HCT116 (cell line): ENCODE results near the gene HSD17B10. TPM values are rescaled to one million over a fixed set of nuclear protein-coding genes. Genes with fewer than 3 reads are reported as not detected.

Experiments
- ATAC-seq: fragments of 200-7000 bp; cut with Tn5 transposase; 2 replicates; pipeline ENCODE4 v1.9.1; 2020; ENCODE audit warnings: mild to moderate bottlenecking, moderate library complexity
- BruUV-seq: library from RNA; stranded (reverse); fragments of 400-500 nt; replicated peaks from 2 replicates; lab custom pipeline; 2021; lab: Mats Ljungman, UMichigan
- CTCF ChIA-PET: fragments of 300-600 bp; sonication (Branson Sonifier 250); formaldehyde crosslinking; loops from one replicate; lab custom pipeline; 2021; ENCODE audit warnings: antibody characterized with exemption; lab: Charles Lee
- POLR2A ChIA-PET: fragments of 300-600, 350-600 bp; sonication (Branson Sonifier 250); formaldehyde crosslinking; loops from one replicate; lab custom pipeline; 2021; ENCODE audit warnings: antibody characterized with exemption; lab: Charles Lee
- RAD21 ChIA-PET, 2 experiments: fragments of 300-600 bp; sonication (Branson Sonifier 250); formaldehyde crosslinking; loops; one replicate each; lab custom pipeline; 2023; ENCODE audit warnings: low total read pairs in 2 of 2; ENCODE audit not compliant: uncharacterized antibody in 2 of 2, unreplicated experiment in 2 of 2, low non-redundant PET in 1 of 2; lab: Charles Lee
- DNase-seq: peaks from one replicate; pipeline ENCODE4 v3.0.0-alpha.2; 2010; ENCODE audit warnings: low read depth, low spot score
- H2AFZ ChIP-seq: fragments of 200-600 bp; shearing (Covaris generic), sonication (generic); 2 replicates; pipeline ENCODE4 v1.6.1; 2017; ENCODE audit warnings: low read depth, mixed run types, mixed read lengths, antibody characterized with exemption, low read length; ENCODE audit not compliant: poor library complexity, severe bottlenecking
- H3K27ac ChIP-seq: 2 replicates; pipeline ENCODE4 v1.5.1; 2012; ENCODE audit warnings: low read depth, low read length
- H3K27me3 ChIP-seq: fragments of 200-600 bp; sonication (generic); 2 replicates; pipeline ENCODE4 v1.6.1; 2016; ENCODE audit warnings: mixed run types, low read length, mixed read lengths; ENCODE audit not compliant: insufficient read depth
- H3K36me3 ChIP-seq, 2 experiments: fragments of 200-500 bp in 1 of 2; fragments of 200-600 bp in 1 of 2; sonication (Bioruptor generic) in 1 of 2; sonication (generic) in 1 of 2; 2 replicates each; pipeline versions ENCODE4 v1.5.1 to v1.6.1; 2014 to 2016; ENCODE audit warnings: low read length in 2 of 2, inconsistent platforms in 1 of 2, mixed read lengths in 1 of 2, mixed run types in 1 of 2; ENCODE audit not compliant: insufficient read depth in 2 of 2, control insufficient read depth in 1 of 2
- H3K4me1 ChIP-seq, 2 experiments: fragments of 200-600 bp in 1 of 2; sonication (generic) in 1 of 2; 2 replicates each; pipeline versions ENCODE4 v1.5.1 to v1.6.1; 2012 to 2017; ENCODE audit warnings: low read length in 2 of 2, inconsistent platforms in 1 of 2, mild to moderate bottlenecking in 1 of 2, mixed read lengths in 1 of 2, mixed run types in 1 of 2, moderate library complexity in 1 of 2; ENCODE audit not compliant: insufficient read depth in 2 of 2, control insufficient read depth in 1 of 2
- H3K4me2 ChIP-seq: fragments of 200-600 bp; sonication (generic); 2 replicates; pipeline ENCODE4 v1.6.1; 2017; ENCODE audit warnings: mixed run types, low read length, mixed read lengths
- H3K4me3 ChIP-seq, 2 experiments: fragments of 200-600 bp in 1 of 2; sonication (generic) in 1 of 2; replicated peaks in 1 of 2; 2 replicates each; pipeline ENCODE4 v1.5.1; 2011 to 2016; ENCODE audit warnings: low read length in 2 of 2, control low read depth in 1 of 2, low read depth in 1 of 2, mild to moderate bottlenecking in 1 of 2, mixed read lengths in 1 of 2, mixed run types in 1 of 2
- H3K79me2 ChIP-seq: fragments of 200-600 bp; sonication (generic); 2 replicates; pipeline ENCODE4 v1.6.1; 2017; ENCODE audit warnings: mild to moderate bottlenecking, mixed run types, low read length, moderate library complexity, mixed read lengths; ENCODE audit not compliant: insufficient read depth
- H3K9ac ChIP-seq: fragments of 200-600 bp; sonication (generic); 2 replicates; pipeline ENCODE4 v1.6.1; 2016; ENCODE audit warnings: low read length, mixed read lengths
- H3K9me2 ChIP-seq: fragments of 200-600 bp; sonication (generic), shearing (Covaris generic); 2 replicates; pipeline ENCODE4 v1.6.1; 2017; ENCODE audit warnings: mixed run types, mild to moderate bottlenecking, moderate library complexity; ENCODE audit not compliant: insufficient read depth
- H3K9me3 ChIP-seq, 2 experiments: fragments of 200-500 bp in 1 of 2; fragments of 200-600 bp in 1 of 2; sonication (Bioruptor generic) in 1 of 2; sonication (generic) in 1 of 2; 2 replicates each; pipeline ENCODE4 v1.6.1; 2014 to 2017; ENCODE audit warnings: low read length in 2 of 2, mixed read lengths in 2 of 2, inconsistent platforms in 1 of 2, low read depth in 1 of 2, mild to moderate bottlenecking in 1 of 2, mixed run types in 1 of 2, moderate library complexity in 1 of 2; ENCODE audit not compliant: control insufficient read depth in 1 of 2, insufficient read depth in 1 of 2
- H4K20me1 ChIP-seq: fragments of 200-600 bp; sonication (generic), shearing (Covaris generic); 2 replicates; pipeline ENCODE4 v1.6.1; 2017; ENCODE audit warnings: mixed run types, mild to moderate bottlenecking, moderate library complexity; ENCODE audit not compliant: insufficient read depth
- CEBPB ChIP-seq: IDR thresholded peaks from 2 replicates; pipeline ENCODE4 v1.6.1; 2012; ENCODE audit warnings: low read depth
- CTCF ChIP-seq, 3 experiments: fragments of 200-600 bp in 1 of 3; sonication (generic) in 1 of 3; IDR thresholded peaks in 2 of 3; conservative IDR thresholded peaks in 1 of 3; 2 replicates each; pipeline ENCODE4 v1.5.1; 2012 to 2017; ENCODE audit warnings: low read depth in 2 of 3, low read length in 2 of 3, antibody characterized with exemption in 1 of 3, borderline replicate concordance in 1 of 3, control low read depth in 1 of 3, mild to moderate bottlenecking in 1 of 3, mixed read lengths in 1 of 3, mixed run types in 1 of 3, moderate library complexity in 1 of 3; ENCODE audit not compliant: insufficient read depth in 1 of 3
- EGR1 ChIP-seq: IDR thresholded peaks from 2 replicates; pipeline ENCODE4 v1.6.1; 2012; ENCODE audit warnings: low read depth
- ELF1 ChIP-seq: IDR thresholded peaks from 2 replicates; pipeline ENCODE4 v1.6.1; 2012; ENCODE audit warnings: low read depth, borderline replicate concordance
- EZH2 ChIP-seq: fragments of 200-600 bp; sonication (generic); IDR thresholded peaks from 2 replicates; pipeline ENCODE4 v1.6.1; 2017; ENCODE audit warnings: antibody characterized with exemption, mixed run types
- EZH2phosphoT487 ChIP-seq: fragments of 200-600 bp; IDR thresholded peaks from 2 replicates; pipeline ENCODE4 v1.6.1; 2018; ENCODE audit warnings: antibody characterized with exemption, borderline replicate concordance
- JUND ChIP-seq: IDR thresholded peaks from 2 replicates; pipeline ENCODE4 v1.6.1; 2012
- SP1 ChIP-seq: IDR thresholded peaks from 2 replicates; pipeline ENCODE4 v1.6.1; 2012; ENCODE audit warnings: low read depth
- TCF7L2 ChIP-seq: IDR thresholded peaks from 2 replicates; pipeline ENCODE4 v1.7.0; 2011; ENCODE audit warnings: borderline replicate concordance, inconsistent platforms; ENCODE audit not compliant: insufficient read depth, insufficient read length; ENCODE audit errors: extremely low read depth
- ZNF274 ChIP-seq: fragments of 200-500 bp; sonication (Bioruptor generic); IDR thresholded peaks from 2 replicates; pipeline ENCODE4 v1.6.1; 2014; ENCODE audit warnings: mild to moderate bottlenecking, low read depth, low read length, inconsistent platforms
- intact Hi-C: fragments of 100-400 bp; cut with micrococcal nuclease; formaldehyde crosslinking; loops from 2 replicates; pipeline ENCODE4 v1.10.0; 2022
- total RNA-seq: library from RNA; stranded (reverse); gene quantifications from one replicate; pipeline ENCODE4 v1.2.1, GENCODE V29; 2021; ENCODE audit not compliant: unreplicated experiment
- TF ChIP-seq, protein P1 (sequence below): IDR thresholded peaks from 2 replicates; pipeline ENCODE4 v1.6.1; 2012

The HSD17B10 gene
- total RNA-seq, 1 experiment from 2014 or later: 94.4 TPM

- Histone ChIP-seq H3K9me3 (no peaks in the 10 kb centered on the region), H3K9ac (no peak overlapping the region), H3K36me3 (peaks cover 13 to 23% of the 10 kb centered on the region in 2 experiments), H3K4me3 (no peak overlapping the region), H3K4me1 (no peaks in the 10 kb centered on the region), H3K27ac (no peak overlapping the region), H3K4me2 (no peak overlapping the region), H3K79me2 (no peaks in the 10 kb centered on the region), H3K27me3 (no peaks in the 10 kb centered on the region), H4K20me1 (no peaks in the 10 kb centered on the region), H2AFZ (no peak overlapping the region), H3K9me2 (no peaks in the 10 kb centered on the region)
- ATAC-seq: no peak
- no TSS peak for BruUV-seq
- intact Hi-C loops: no loop called here
- CTCF ChIA-PET: interaction anchor here (0.7 kb wide), 1 partner anchor 81 kb away, joined by 3 read pairs; no protein-coding TSS in a partner anchor
- RAD21 ChIA-PET: no interaction called here
- DNase-seq: no peak
- POLR2A ChIA-PET: interaction anchor here (0.7 kb wide), 1 partner anchor 178 kb away, joined by 3 read pairs; no protein-coding TSS in a partner anchor
- TF ChIP-seq CEBPB (no peak), EZH2phosphoT487 (no peak), CTCF (IDR thresholded peaks at IDR 0.05 in 2 of 3, conservative IDR thresholded peaks at IDR 0.05 in 1 of 3; ENCODE audit: borderline replicate concordance in 1 of 3, insufficient read depth in 1 of 3, low read depth in 2 of 3, low read length in 2 of 3) (no peak), ELF1 (no peak), ZNF274 (no peak), JUND (no peak), EGR1 (no peak), SP1 (no peak), TCF7L2 (no peak), EZH2 (no peak)
- TF ChIP-seq, protein P1, sequence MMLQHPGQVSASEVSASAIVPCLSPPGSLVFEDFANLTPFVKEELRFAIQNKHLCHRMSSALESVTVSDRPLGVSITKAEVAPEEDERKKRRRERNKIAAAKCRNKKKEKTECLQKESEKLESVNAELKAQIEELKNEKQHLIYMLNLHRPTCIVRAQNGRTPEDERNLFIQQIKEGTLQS: no peak
- TF ChIP-seq, all 23 proteins: peak for 0
Measured at GRCh38 chrX:53403535-53403934, 30.6 kb downstream of the HSD17B10 start.
